A549 treated with ZK216348 at 1 μM for 4 hours (cell line): Measurements from ENCODE around the gene B3GAT2. TPM values are rescaled to one million over a fixed set of nuclear protein-coding genes. Genes with fewer than 3 reads are reported as not detected.

Experiments
- total RNA-seq: library from RNA; stranded (reverse); fragments of 200-300 nt; extraction: Qiagen RNA extraction; gene quantifications from 5 replicates; pipeline ENCODE4 v1.2.3, GENCODE V29; 2022; ENCODE audit warnings: low read depth

B3GAT2 gene
- total RNA-seq: 0.02 to 0.05 TPM in 2 of 5 replicates, not detected in the others

GRCh38 chr6:70956451-70957283 is at the start of gene B3GAT2:
Gene B3GAT2 (minus strand): TSS chr6:70957060. CDS start chr6:70956429, 631 bp downstream.

